ENCODE measurements around the gene ANKRD10. TPM values are rescaled to one million over a fixed set of nuclear protein-coding genes. Genes with fewer than 3 reads are reported as not detected.

ANKRD10 gene
- total RNA-seq, 4 donors from 2014 or later: 87.8 to 182 (median 145) TPM

GRCh38 chr13:110828705-110829104 lies 86.2 kb downstream of the ANKRD10 start:
- DNase-seq (ENCODE audit: low spot score) (no peak), ATAC-seq (ENCODE audit: low FRiP score) (no peak)
- TF ChIP-seq CTCF (IDR thresholded peaks at IDR 0.05): no peak

Small RNAs within 50 kb of the gene (small RNA-seq; reads per million reads assigned to genes)
- gene AL442128.1: not detected

Other genes with a start within 250 kb of the ANKRD10 start
- 100 to 1,000 TPM in 1 of 4 donors, 10 to 100 TPM in 3; 40.0 to 398 (median 65.2) TPM for gene CARS2, start 209.0 kb downstream of the ANKRD10 start, total RNA-seq
- gene ING1, start 201.4 kb downstream of the ANKRD10 start, total RNA-seq: 10 to 100 TPM; 14.9 to 56.6 (median 20.8) TPM
- 100 to 1,000 TPM in 2 of 4 donors, 10 to 100 TPM in 2; 69.9 to 163 (median 102) TPM for gene ARHGEF7, start 200.2 kb upstream of the ANKRD10 start, total RNA-seq